ENCODE results near the gene MINDY4. TPM values are rescaled to one million over a fixed set of nuclear protein-coding genes. Genes with fewer than 3 reads are reported as not detected.

Gene MINDY4
- total RNA-seq, 2 donors from 2014 or later, result 8.1 to 31.9 TPM

DNA sequence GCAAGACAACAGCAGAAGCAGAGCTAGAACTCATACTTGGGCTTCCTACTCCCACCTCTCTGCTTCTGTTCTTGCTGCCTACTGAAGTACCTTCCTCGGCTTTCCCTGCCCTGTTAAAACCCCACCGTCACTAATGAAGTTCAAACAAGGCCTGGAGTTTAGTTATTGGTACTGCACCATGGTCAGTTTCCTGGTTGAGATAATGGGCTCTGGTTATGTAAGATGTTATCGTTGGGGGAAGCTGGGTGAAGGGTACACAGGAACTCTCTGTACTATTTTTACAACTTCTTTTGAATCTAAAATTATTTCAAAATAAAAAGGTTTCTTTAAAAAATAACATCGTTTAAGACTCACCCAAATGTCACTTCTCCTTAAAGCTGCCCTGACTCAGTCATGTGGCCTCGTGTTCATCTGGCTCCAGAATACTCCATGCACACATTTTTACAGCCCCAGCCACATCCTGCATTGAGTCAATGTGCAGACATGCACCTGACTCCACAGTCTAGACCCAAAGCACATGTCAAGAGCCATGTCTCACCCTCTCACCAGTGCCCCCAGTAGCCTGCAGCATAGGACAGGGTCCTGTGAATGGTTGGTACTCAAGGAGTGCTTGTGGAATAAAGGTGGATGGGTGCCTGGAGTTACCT, 103.6 kb downstream of the MINDY4 start:
- H3K27me3 ChIP-seq (replicated peaks; ENCODE audit: insufficient read depth), result no peaks in the 10 kb centered on the region
- intact Hi-C loops (cut with DNase I), result no loop called here
- no peaks in the 10 kb centered on the region for H3K9me3 ChIP-seq
- H3K4me1 ChIP-seq (replicated peaks), result no peaks in the 10 kb centered on the region
- H3K4me3 ChIP-seq, result no peak overlapping the region
- no peak overlapping the region for H3K27ac ChIP-seq
- no peak for DNase-seq (ENCODE audit: low spot score)
- TF ChIP-seq, protein P1, sequence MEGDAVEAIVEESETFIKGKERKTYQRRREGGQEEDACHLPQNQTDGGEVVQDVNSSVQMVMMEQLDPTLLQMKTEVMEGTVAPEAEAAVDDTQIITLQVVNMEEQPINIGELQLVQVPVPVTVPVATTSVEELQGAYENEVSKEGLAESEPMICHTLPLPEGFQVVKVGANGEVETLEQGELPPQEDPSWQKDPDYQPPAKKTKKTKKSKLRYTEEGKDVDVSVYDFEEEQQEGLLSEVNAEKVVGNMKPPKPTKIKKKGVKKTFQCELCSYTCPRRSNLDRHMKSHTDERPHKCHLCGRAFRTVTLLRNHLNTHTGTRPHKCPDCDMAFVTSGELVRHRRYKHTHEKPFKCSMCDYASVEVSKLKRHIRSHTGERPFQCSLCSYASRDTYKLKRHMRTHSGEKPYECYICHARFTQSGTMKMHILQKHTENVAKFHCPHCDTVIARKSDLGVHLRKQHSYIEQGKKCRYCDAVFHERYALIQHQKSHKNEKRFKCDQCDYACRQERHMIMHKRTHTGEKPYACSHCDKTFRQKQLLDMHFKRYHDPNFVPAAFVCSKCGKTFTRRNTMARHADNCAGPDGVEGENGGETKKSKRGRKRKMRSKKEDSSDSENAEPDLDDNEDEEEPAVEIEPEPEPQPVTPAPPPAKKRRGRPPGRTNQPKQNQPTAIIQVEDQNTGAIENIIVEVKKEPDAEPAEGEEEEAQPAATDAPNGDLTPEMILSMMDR (IDR thresholded peaks at IDR 0.05), result no peak
- TF ChIP-seq POLR2AphosphoS5 (IDR thresholded peaks at IDR 0.05) (no peak), POLR2A (IDR thresholded peaks at IDR 0.05) (no peak)
- H3K36me3 ChIP-seq, result no peaks in the 10 kb centered on the region
- WGBS, result 87% methylated on average over 5 of the region's 5 CpGs

DNA sequence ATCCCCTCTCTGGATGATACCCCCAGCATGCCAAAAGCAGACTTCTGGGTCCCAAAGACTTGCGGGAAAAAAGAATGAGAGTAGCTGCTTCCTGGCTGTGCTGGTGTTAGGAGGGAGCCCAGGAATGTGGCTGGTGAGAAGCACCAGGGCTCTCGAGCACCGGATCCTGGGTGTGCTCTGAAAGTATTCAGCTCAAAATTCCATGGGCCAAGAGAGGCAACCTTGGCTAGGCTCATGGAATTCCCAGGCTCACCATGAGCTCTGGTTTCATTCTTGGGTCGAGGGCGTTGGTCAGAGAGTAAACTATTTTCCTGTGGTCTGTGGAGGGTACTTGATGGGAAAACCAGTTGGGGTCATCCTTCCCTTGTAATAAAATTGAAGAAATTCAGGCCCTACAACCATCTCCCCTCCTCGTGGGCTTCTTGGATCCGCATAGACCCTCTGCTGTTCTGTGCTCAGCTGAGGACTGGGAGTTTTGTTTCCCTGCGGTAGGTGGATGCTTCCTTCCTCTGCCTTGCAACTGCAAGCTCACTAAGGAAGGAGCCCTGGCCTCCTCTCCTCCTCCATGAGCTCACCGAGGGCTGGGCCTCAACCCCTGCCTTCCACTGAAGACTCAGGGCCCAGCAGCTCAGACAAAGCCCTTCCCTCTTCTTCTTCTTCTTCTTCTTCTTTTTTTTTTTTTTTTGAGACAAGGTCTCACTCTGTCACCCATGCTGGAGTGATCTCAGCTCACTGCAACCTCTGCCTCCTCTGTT, 106.0 kb downstream of the MINDY4 start:
- no peaks in the 10 kb centered on the region for H3K36me3 ChIP-seq
- no peak overlapping the region for H3K27ac ChIP-seq
- H3K4me1 ChIP-seq (replicated peaks), result no peaks in the 10 kb centered on the region
- H3K27me3 ChIP-seq (replicated peaks; ENCODE audit: insufficient read depth), result no peaks in the 10 kb centered on the region
- WGBS, result 85% methylated on average over 9 of the region's 9 CpGs
- H3K4me3 ChIP-seq, result no peak overlapping the region
- no peaks in the 10 kb centered on the region for H3K9me3 ChIP-seq
- DNase-seq (ENCODE audit: low spot score), result no peak
- intact Hi-C loops (cut with DNase I), result no loop called here
- no peak for TF ChIP-seq POLR2AphosphoS5 (IDR thresholded peaks at IDR 0.05)
- no peak for TF ChIP-seq POLR2A (IDR thresholded peaks at IDR 0.05)
- TF ChIP-seq, protein P1 (IDR thresholded peaks at IDR 0.05), result no peak

- H3K27ac ChIP-seq, result no peak overlapping the region
- H3K9me3 ChIP-seq, result no peaks in the 10 kb centered on the region
- 96% methylated on average over 5 of the region's 5 CpGs for WGBS
- no peaks in the 10 kb centered on the region for H3K36me3 ChIP-seq
- intact Hi-C loops (cut with DNase I), result no loop called here
- H3K4me3 ChIP-seq, result no peak overlapping the region
- no peaks in the 10 kb centered on the region for H3K4me1 ChIP-seq (replicated peaks)
- TF ChIP-seq, protein P1 (IDR thresholded peaks at IDR 0.05), result no peak
- TF ChIP-seq POLR2A (IDR thresholded peaks at IDR 0.05) (no peak), POLR2AphosphoS5 (IDR thresholded peaks at IDR 0.05) (no peak)
- H3K27me3 ChIP-seq (replicated peaks; ENCODE audit: insufficient read depth), result no peaks in the 10 kb centered on the region
- no peak for DNase-seq (ENCODE audit: low spot score)
These were observed 106.8 kb downstream of the MINDY4 start for GRCh38 chr7:30877993-30878392.

DNA sequence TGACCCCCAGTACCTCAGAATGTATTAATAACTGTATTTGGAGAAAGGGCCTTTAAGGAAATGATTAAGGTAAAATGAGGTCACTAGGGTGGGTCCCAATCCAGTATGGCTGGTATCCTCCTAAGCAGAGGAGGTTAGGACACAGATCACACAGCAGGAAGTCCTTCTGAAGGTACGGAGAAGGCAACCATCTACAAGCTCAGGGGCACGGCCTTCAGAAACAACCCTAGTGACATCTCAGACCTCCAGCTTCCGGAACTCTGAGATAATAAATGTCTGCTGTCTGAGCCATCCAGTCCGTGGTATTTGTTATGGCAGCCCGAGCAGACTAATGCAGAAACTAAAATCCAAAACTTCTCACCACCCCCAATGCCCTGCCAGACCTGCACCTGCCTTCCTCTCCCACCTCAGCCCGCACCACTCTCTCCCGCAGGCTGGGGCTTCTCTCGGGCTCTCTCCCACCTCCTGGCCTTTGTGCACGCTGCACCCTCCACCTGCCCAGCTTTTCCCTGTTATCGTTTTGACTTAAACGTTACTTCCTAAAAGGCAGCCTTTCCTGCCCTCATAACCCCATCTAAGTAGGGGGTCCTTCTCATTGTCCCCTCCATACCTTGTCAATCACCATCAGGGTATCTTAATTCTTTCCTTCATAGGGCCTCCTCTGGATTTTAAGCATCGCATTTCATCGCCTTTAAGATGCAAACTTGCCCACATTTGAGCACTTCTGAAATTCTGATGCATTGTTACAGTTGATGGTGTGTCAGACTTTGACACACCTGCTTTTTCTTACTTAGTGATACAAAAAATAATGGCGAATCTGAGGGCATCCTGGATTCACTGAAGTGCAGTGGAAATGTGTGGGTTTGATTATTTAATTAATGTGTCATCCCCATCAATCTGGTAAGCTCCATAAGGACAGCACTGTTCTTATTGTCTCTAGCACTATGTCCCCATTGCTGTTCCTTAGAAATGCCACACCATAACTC, 108.2 kb downstream of the MINDY4 start:
- Histone ChIP-seq H3K36me3 (no peaks in the 10 kb centered on the region), H3K27ac (no peak overlapping the region), H3K4me3 (no peak overlapping the region), H3K9me3 (no peaks in the 10 kb centered on the region), H3K27me3 (replicated peaks; ENCODE audit: insufficient read depth) (no peaks in the 10 kb centered on the region), H3K4me1 (replicated peaks) (no peaks in the 10 kb centered on the region)
- DNase-seq (ENCODE audit: low spot score), result no peak
- intact Hi-C loops (cut with DNase I), result no loop called here
- WGBS, result 69% methylated on average over 14 of the region's 14 CpGs
- TF ChIP-seq POLR2A (IDR thresholded peaks at IDR 0.05), result no peak

- WGBS, result 43% methylated on average over 12 of the region's 12 CpGs
- TF ChIP-seq POLR2A (IDR thresholded peaks at IDR 0.05), result no peak
- TF ChIP-seq POLR2AphosphoS5 (IDR thresholded peaks at IDR 0.05), result no peak
- TF ChIP-seq, protein P1 (IDR thresholded peaks at IDR 0.05), result no peak
- no peak for DNase-seq (ENCODE audit: low spot score)
- Histone ChIP-seq H3K27ac (no peak overlapping the region), H3K36me3 (no peaks in the 10 kb centered on the region), H3K27me3 (replicated peaks; ENCODE audit: insufficient read depth) (no peaks in the 10 kb centered on the region), H3K4me3 (no peak overlapping the region), H3K9me3 (no peaks in the 10 kb centered on the region), H3K4me1 (replicated peaks) (no peaks in the 10 kb centered on the region)
- intact Hi-C loops (cut with DNase I), result no loop called here
These were observed 109.0 kb downstream of the MINDY4 start for GRCh38 chr7:30880125-30880720.
